Tibial nerve (tissue), 4 donors: Measurements from ENCODE around the gene CROCC2. TPM values are rescaled to one million over a fixed set of nuclear protein-coding genes. Genes with fewer than 3 reads are reported as not detected.

Experiments
- DNase-seq, 2 donors: peaks; one replicate each; pipeline ENCODE4 v3.0.0-alpha.2; 2019; ENCODE audit warnings: low spot score in 2 of 2
- H3K27ac ChIP-seq, 4 donors: fragments of 200-600 bp; sonication (generic) in 3 of 4; one replicate each; pipeline ENCODE4 v1.5.1; 2017 to 2019; ENCODE audit warnings: mild to moderate bottlenecking in 1 of 4
- H3K27me3 ChIP-seq, 2 donors: fragments of 200-600 bp; sonication (generic) in 1 of 2; one replicate each; pipeline versions ENCODE4 v1.5.1 to v1.6.0; 2017 to 2019
- H3K36me3 ChIP-seq, 3 donors: fragments of 200-600 bp; sonication (generic); one replicate each; pipeline ENCODE4 v1.5.1; 2018 to 2019
- H3K4me1 ChIP-seq, 4 donors: fragments of 200-600 bp; sonication (generic) in 3 of 4; one replicate each; pipeline ENCODE4 v1.5.1; 2017 to 2019
- H3K4me3 ChIP-seq, 4 donors: fragments of 200-600 bp; sonication (generic) in 3 of 4; one replicate each; pipeline ENCODE4 v1.5.1; 2017 to 2019; ENCODE audit warnings: mild to moderate bottlenecking in 1 of 4, moderate library complexity in 1 of 4
- H3K9me3 ChIP-seq, 4 donors: fragments of 200-600 bp; sonication (generic) in 3 of 4; one replicate each; pipeline ENCODE4 v1.5.1; 2017 to 2019
- EP300 ChIP-seq, 2 donors: sonication (generic); formaldehyde crosslinking; IDR thresholded peaks; one replicate each; pipeline ENCODE4 v1.6.1; 2017; ENCODE audit warnings: antibody characterized with exemption in 2 of 2, mild to moderate bottlenecking in 1 of 2
- POLR2A ChIP-seq, 2 donors: fragments of 450-650 bp; IDR thresholded peaks; one replicate each; pipeline ENCODE4 v1.6.1; 2017; ENCODE audit warnings: antibody characterized with exemption in 2 of 2, mild to moderate bottlenecking in 2 of 2, moderate library complexity in 2 of 2
- WGBS, 2 donors: methylation state at CpG; one replicate each; pipeline ENCODE4 v1.1.5; 2018; 5-methylcytosine and 5-hydroxymethylcytosine counted together
- total RNA-seq, 4 donors: library from RNA; depleted of rRNA; stranded (reverse); fragments of >200 nt; gene quantifications; one replicate each; pipeline ENCODE4 v1.1.0, GENCODE V29; 2016
- TF ChIP-seq, protein P1 (sequence below), 5 experiments: fragments of 200-600 bp in 3 of 5; fragments of 450-650 bp in 2 of 5; sonication (generic) in 3 of 5; IDR thresholded peaks; one replicate each; pipeline ENCODE4 v1.5.1; 2016 to 2019; ENCODE audit warnings: antibody characterized with exemption in 5 of 5, mild to moderate bottlenecking in 3 of 5, moderate library complexity in 2 of 5

CROCC2 gene
- total RNA-seq, 4 donors from 2014 or later: 0.44 to 1.2 TPM; not detected in 2

DNA sequence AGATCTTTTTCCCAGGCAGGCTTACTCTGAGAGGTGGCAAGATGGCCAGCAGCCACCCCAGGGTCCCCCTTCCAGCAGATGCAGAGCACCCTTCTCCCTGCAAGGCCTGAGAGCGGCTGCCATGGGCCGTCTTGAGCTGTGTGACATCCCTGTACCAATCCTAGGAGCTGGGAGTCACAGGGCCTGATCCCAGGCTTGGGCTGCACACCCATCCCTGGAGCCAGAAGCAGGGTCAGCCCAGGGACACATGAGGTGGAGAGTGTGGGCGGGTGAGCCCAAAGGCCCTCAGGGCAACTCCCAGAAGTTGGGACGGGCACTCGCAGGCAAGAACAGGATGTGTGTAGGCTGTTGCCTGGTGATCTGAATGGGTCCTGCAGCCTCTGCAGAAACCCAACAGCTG is 40.5 kb downstream of the CROCC2 start:
- no peaks in the 10 kb centered on the region for H3K27me3 ChIP-seq
- TF ChIP-seq EP300 (IDR thresholded peaks at IDR 0.05) (no peak), POLR2A (IDR thresholded peaks at IDR 0.05) (no peak)
- TF ChIP-seq, protein P1, sequence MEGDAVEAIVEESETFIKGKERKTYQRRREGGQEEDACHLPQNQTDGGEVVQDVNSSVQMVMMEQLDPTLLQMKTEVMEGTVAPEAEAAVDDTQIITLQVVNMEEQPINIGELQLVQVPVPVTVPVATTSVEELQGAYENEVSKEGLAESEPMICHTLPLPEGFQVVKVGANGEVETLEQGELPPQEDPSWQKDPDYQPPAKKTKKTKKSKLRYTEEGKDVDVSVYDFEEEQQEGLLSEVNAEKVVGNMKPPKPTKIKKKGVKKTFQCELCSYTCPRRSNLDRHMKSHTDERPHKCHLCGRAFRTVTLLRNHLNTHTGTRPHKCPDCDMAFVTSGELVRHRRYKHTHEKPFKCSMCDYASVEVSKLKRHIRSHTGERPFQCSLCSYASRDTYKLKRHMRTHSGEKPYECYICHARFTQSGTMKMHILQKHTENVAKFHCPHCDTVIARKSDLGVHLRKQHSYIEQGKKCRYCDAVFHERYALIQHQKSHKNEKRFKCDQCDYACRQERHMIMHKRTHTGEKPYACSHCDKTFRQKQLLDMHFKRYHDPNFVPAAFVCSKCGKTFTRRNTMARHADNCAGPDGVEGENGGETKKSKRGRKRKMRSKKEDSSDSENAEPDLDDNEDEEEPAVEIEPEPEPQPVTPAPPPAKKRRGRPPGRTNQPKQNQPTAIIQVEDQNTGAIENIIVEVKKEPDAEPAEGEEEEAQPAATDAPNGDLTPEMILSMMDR (IDR thresholded peaks at IDR 0.05): no peak
- 64% methylated on average over 5 of the region's 5 CpGs for WGBS, 2 donors
- no peaks in the 10 kb centered on the region for H3K4me1 ChIP-seq
- H3K27ac ChIP-seq: no peak overlapping the region
- no peak overlapping the region for H3K4me3 ChIP-seq
- DNase-seq: no peak
- H3K36me3 ChIP-seq: no peaks in the 10 kb centered on the region
- H3K9me3 ChIP-seq: peaks cover 0 to 2% (median 0%) of the 10 kb centered on the region in 4 donors

DNA sequence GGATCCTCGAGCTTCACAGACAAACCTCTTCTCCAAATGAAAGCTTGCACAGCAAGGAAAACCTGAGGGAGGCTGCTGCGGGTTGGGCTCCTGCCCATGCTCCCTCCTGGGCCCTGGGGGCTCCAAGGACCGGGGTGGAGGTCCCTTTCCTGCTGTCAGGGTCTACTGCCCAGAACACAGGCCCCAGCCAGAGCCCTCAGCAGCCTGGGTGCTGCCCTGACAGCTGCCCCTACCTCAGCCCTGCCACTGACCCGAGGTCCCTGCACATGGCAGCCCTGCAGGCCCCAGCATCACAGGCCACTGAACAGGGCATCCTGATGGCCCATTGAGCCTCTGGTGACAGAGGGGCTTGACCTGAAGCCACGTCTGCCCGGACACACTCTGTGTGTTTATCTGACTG is 41.0 kb downstream of the CROCC2 start:
- DNase-seq: no peak
- H3K4me1 ChIP-seq: no peaks in the 10 kb centered on the region
- H3K36me3 ChIP-seq: no peaks in the 10 kb centered on the region
- TF ChIP-seq EP300 (IDR thresholded peaks at IDR 0.05): no peak
- TF ChIP-seq POLR2A (IDR thresholded peaks at IDR 0.05): no peak
- 74 to 90% methylated on average over 4 to 5 of the region's 6 CpGs for WGBS, 2 donors
- H3K4me3 ChIP-seq: no peak overlapping the region
- no peaks in the 10 kb centered on the region for H3K9me3 ChIP-seq
- H3K27me3 ChIP-seq: no peaks in the 10 kb centered on the region
- H3K27ac ChIP-seq: no peak overlapping the region

DNA sequence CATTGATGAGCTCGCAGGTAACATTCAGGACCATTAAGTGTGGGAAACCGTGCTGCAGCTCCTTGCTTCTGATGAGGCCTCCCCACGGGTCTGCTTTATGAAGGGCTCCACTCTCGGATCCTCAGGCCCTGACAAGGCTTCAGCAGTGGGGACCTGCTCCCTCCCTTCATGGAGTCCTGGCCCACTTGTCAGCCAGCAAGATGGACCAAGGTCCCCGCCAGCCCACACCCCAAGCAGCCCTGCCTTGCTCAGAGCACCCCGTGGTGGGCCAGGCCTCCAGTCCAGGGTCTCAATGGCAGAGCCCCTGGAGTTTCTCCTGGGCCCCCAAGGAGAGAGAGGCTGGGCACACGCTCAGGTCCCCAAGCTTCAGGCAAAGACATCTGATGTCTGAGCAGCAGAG is 41.5 kb downstream of the CROCC2 start:
- Histone ChIP-seq H3K36me3 (no peaks in the 10 kb centered on the region), H3K4me3 (no peak overlapping the region), H3K27me3 (no peaks in the 10 kb centered on the region), H3K27ac (no peak overlapping the region), H3K9me3 (no peaks in the 10 kb centered on the region), H3K4me1 (no peaks in the 10 kb centered on the region)
- 94 to 96% methylated on average over 6 to 7 of the region's 7 CpGs for WGBS, 2 donors
- DNase-seq: no peak
- TF ChIP-seq, protein P1 (IDR thresholded peaks at IDR 0.05): no peak
- no peak for TF ChIP-seq POLR2A (IDR thresholded peaks at IDR 0.05)
- no peak for TF ChIP-seq EP300 (IDR thresholded peaks at IDR 0.05)

DNA sequence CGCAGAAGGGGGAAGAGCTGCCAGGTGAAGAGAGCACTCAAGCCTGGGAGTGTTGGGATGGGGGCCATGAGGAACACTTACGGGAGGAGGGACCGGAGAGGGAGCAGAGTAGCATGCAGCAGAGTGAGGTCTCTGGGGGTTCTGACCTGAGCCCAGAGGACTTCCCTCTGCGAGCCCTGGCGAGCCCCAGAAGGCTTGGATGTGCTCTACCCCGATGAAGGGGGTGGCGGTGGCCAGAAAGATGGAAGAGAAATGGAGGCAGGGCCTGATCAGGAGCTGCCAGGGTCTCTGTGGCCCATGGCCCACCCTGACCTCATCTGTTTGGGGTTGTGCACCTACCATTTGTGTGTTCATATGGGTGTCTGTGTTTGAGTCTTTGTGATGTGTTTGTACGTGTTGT is 42.0 kb downstream of the CROCC2 start:
- Histone ChIP-seq H3K4me3 (no peak overlapping the region), H3K27ac (no peak overlapping the region), H3K4me1 (no peaks in the 10 kb centered on the region), H3K27me3 (no peaks in the 10 kb centered on the region), H3K9me3 (no peaks in the 10 kb centered on the region), H3K36me3 (no peaks in the 10 kb centered on the region)
- no peak for TF ChIP-seq POLR2A (IDR thresholded peaks at IDR 0.05)
- TF ChIP-seq, protein P1 (IDR thresholded peaks at IDR 0.05): no peak
- no peak for TF ChIP-seq EP300 (IDR thresholded peaks at IDR 0.05)
- DNase-seq: no peak
- 90% methylated on average over 8 of the region's 8 CpGs for WGBS, 2 donors

- H3K36me3 ChIP-seq: no peaks in the 10 kb centered on the region
- TF ChIP-seq, protein P1 (IDR thresholded peaks at IDR 0.05): no peak
- TF ChIP-seq POLR2A (IDR thresholded peaks at IDR 0.05) (no peak), EP300 (IDR thresholded peaks at IDR 0.05) (no peak)
- DNase-seq: no peak
- H3K4me3 ChIP-seq: no peak overlapping the region
- 81 to 85% methylated on average over 12 to 23 of the region's 23 CpGs for WGBS, 2 donors
- H3K4me1 ChIP-seq: peaks cover 0 to 9% (median 1%) of the 10 kb centered on the region in 4 donors
- H3K27ac ChIP-seq: no peak overlapping the region
- no peaks in the 10 kb centered on the region for H3K27me3 ChIP-seq
- no peaks in the 10 kb centered on the region for H3K9me3 ChIP-seq
Measured at GRCh38 chr2:240948905-240949790, 43.0 kb downstream of the CROCC2 start.
